Neural cell (in vitro differentiated cells): Measurements from ENCODE around the gene ENPP1. TPM values are rescaled to one million over a fixed set of nuclear protein-coding genes. Genes with fewer than 3 reads are reported as not detected.

Experiments
- H2AFZ ChIP-seq: fragments of 200-600, 300-800 bp; sonication (generic), shearing (Covaris generic); 2 replicates; pipeline ENCODE4 v1.6.0; 2014; ENCODE audit warnings: low read depth, mild to moderate bottlenecking, antibody characterized with exemption, low read length, moderate library complexity
- H3F3A ChIP-seq: fragments of 200-600 bp; shearing (Covaris generic); 2 replicates; pipeline ENCODE4 v1.6.1; 2016; ENCODE audit warnings: mild to moderate bottlenecking, moderate library complexity, mixed read lengths, antibody characterized with exemption, low read length; ENCODE audit not compliant: insufficient read depth, poor library complexity, severe bottlenecking
- H3K27ac ChIP-seq: fragments of 200-600, 300-800 bp; sonication (generic), shearing (Covaris generic); 2 replicates; pipeline ENCODE4 v1.5.1; 2014; ENCODE audit warnings: mild to moderate bottlenecking, low read length, moderate library complexity
- H3K27me3 ChIP-seq: fragments of 300-800, 200-600 bp; sonication (generic), shearing (Covaris generic); 2 replicates; pipeline ENCODE4 v1.6.0; 2014; ENCODE audit warnings: mild to moderate bottlenecking, low read depth, low read length, moderate library complexity; ENCODE audit not compliant: insufficient read depth
- H3K36me3 ChIP-seq: fragments of 300-800, 200-600 bp; sonication (generic), shearing (Covaris generic); 2 replicates; pipeline ENCODE4 v1.5.1; 2014; ENCODE audit warnings: mild to moderate bottlenecking, antibody characterized with exemption, low read length, moderate library complexity; ENCODE audit not compliant: insufficient read depth
- H3K4me2 ChIP-seq: fragments of 300-800, 200-600 bp; sonication (generic), shearing (Covaris generic); 2 replicates; pipeline ENCODE4 v1.6.0; 2014; ENCODE audit warnings: mild to moderate bottlenecking, low read length
- H3K4me3 ChIP-seq: fragments of 300-800, 200-600 bp; sonication (generic), shearing (Covaris generic); 2 replicates; pipeline ENCODE4 v1.5.1; 2014; ENCODE audit warnings: mild to moderate bottlenecking, low read length, moderate library complexity
- H3K79me2 ChIP-seq: fragments of 200-600 bp; shearing (Covaris generic); replicated peaks from 2 replicates; pipeline ENCODE4 v1.6.0; 2014; ENCODE audit warnings: mild to moderate bottlenecking, low read length, moderate library complexity; ENCODE audit not compliant: insufficient read depth
- H3K9ac ChIP-seq: fragments of 300-800, 200-600 bp; sonication (generic), shearing (Covaris generic); 2 replicates; pipeline ENCODE4 v1.6.1; 2016; ENCODE audit warnings: mild to moderate bottlenecking, low read length, mixed read lengths
- H3K9me2 ChIP-seq: fragments of 200-600 bp; shearing (Covaris generic); 2 replicates; pipeline ENCODE4 v1.6.1; 2016; ENCODE audit warnings: mild to moderate bottlenecking, low read length, mixed read lengths; ENCODE audit not compliant: insufficient read depth
- H3K9me3 ChIP-seq: fragments of 200-600, 300-800 bp; sonication (generic), shearing (Covaris generic); 2 replicates; pipeline ENCODE4 v1.6.1; 2016; ENCODE audit warnings: mild to moderate bottlenecking, mixed run types, low read length, moderate library complexity, mixed read lengths
- H4K20me1 ChIP-seq: fragments of 200-600 bp; shearing (Covaris generic); 2 replicates; pipeline ENCODE4 v1.6.1; 2016; ENCODE audit warnings: mild to moderate bottlenecking, mixed run types; ENCODE audit not compliant: insufficient read depth
- CTCF ChIP-seq: fragments of 450-650 bp; IDR thresholded peaks from 2 replicates; pipeline ENCODE4 v1.5.1; 2014; ENCODE audit warnings: antibody characterized with exemption, mild to moderate bottlenecking, moderate library complexity; ENCODE audit not compliant: poor library complexity, severe bottlenecking
- EP300 ChIP-seq: fragments of 450-650 bp; conservative IDR thresholded peaks from 2 replicates; pipeline ENCODE4 v1.6.1; 2014; ENCODE audit warnings: antibody characterized with exemption, mild to moderate bottlenecking, moderate library complexity; ENCODE audit not compliant: poor library complexity, severe bottlenecking
- EZH2 ChIP-seq: fragments of 200-600, 300-800 bp; shearing (Covaris generic), sonication (generic); IDR thresholded peaks from 2 replicates; pipeline ENCODE4 v1.6.1; 2014; ENCODE audit warnings: antibody characterized with exemption, low read length, borderline replicate concordance, mild to moderate bottlenecking; ENCODE audit not compliant: insufficient read depth, poor library complexity, severe bottlenecking
- MXI1 ChIP-seq: fragments of 450-650 bp; conservative IDR thresholded peaks from 2 replicates; pipeline ENCODE4 v1.6.1; 2014; ENCODE audit warnings: antibody characterized with exemption, mild to moderate bottlenecking; ENCODE audit not compliant: poor library complexity, severe bottlenecking
- POLR2AphosphoS5 ChIP-seq: IDR thresholded peaks from 2 replicates; pipeline ENCODE4 v1.6.1; 2012
- RAD21 ChIP-seq: fragments of 450-650 bp; conservative IDR thresholded peaks from 2 replicates; pipeline ENCODE4 v1.6.1; 2014; ENCODE audit warnings: antibody characterized with exemption, mild to moderate bottlenecking, moderate library complexity
- SMC3 ChIP-seq: fragments of 450-650 bp; conservative IDR thresholded peaks from 2 replicates; pipeline ENCODE4 v1.6.1; 2014; ENCODE audit warnings: antibody characterized with exemption, mild to moderate bottlenecking, moderate library complexity; ENCODE audit not compliant: poor library complexity
- TAF1 ChIP-seq: IDR thresholded peaks from 2 replicates; pipeline ENCODE4 v1.6.1; 2012; ENCODE audit warnings: low read depth
- polyA plus RNA-seq: library from polyadenylated mRNA; depleted of rRNA; stranded (reverse); fragments of >200 nt; gene quantifications from 2 replicates; pipeline ENCODE4 v1.2.3, GENCODE V29; 2014
- TF ChIP-seq, protein P1 (sequence below): IDR thresholded peaks from 2 replicates; pipeline ENCODE4 v1.6.1; 2012; ENCODE audit warnings: borderline replicate concordance

Gene ENPP1
- polyA plus RNA-seq, 1 donor from 2014 or later: not detected

DNA sequence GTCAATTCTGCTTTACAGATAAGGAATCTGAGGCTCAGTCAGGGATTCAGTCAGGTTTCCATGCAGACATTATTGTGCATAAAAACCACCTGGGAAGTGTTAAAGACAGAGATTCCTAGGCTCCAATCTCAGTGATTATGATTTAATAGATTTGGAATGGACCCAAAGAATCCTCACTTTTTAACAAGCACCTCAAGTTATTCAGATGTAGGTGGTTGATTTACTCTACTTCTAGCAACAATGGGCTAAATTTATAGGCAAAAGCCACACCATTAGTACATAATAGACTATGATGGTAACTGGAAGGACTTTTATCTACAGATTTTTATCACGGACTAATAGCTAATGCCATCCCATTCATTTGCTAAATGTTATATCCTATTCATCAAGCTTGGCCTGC is 9.0 kb downstream of the ENPP1 start:
- Histone ChIP-seq H3K27me3 (no peaks in the 10 kb centered on the region), H3K9ac (no peak overlapping the region), H3K79me2 (no peaks in the 10 kb centered on the region), H2AFZ (no peak overlapping the region), H3F3A (no peaks in the 10 kb centered on the region), H3K9me3 (no peaks in the 10 kb centered on the region), H3K36me3 (no peaks in the 10 kb centered on the region), H3K4me3 (no peak overlapping the region), H3K9me2 (no peaks in the 10 kb centered on the region), H3K27ac (no peak overlapping the region), H3K4me2 (no peak overlapping the region), H4K20me1 (no peaks in the 10 kb centered on the region)
- TF ChIP-seq TAF1: no peak
- no peak for TF ChIP-seq EP300
- no peak for TF ChIP-seq RAD21
- TF ChIP-seq SMC3: no peak
- TF ChIP-seq CTCF: no peak
- TF ChIP-seq, protein P1, sequence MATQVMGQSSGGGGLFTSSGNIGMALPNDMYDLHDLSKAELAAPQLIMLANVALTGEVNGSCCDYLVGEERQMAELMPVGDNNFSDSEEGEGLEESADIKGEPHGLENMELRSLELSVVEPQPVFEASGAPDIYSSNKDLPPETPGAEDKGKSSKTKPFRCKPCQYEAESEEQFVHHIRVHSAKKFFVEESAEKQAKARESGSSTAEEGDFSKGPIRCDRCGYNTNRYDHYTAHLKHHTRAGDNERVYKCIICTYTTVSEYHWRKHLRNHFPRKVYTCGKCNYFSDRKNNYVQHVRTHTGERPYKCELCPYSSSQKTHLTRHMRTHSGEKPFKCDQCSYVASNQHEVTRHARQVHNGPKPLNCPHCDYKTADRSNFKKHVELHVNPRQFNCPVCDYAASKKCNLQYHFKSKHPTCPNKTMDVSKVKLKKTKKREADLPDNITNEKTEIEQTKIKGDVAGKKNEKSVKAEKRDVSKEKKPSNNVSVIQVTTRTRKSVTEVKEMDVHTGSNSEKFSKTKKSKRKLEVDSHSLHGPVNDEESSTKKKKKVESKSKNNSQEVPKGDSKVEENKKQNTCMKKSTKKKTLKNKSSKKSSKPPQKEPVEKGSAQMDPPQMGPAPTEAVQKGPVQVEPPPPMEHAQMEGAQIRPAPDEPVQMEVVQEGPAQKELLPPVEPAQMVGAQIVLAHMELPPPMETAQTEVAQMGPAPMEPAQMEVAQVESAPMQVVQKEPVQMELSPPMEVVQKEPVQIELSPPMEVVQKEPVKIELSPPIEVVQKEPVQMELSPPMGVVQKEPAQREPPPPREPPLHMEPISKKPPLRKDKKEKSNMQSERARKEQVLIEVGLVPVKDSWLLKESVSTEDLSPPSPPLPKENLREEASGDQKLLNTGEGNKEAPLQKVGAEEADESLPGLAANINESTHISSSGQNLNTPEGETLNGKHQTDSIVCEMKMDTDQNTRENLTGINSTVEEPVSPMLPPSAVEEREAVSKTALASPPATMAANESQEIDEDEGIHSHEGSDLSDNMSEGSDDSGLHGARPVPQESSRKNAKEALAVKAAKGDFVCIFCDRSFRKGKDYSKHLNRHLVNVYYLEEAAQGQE: no peak
- no peak for TF ChIP-seq POLR2AphosphoS5
- TF ChIP-seq EZH2: no peak
- no peak for TF ChIP-seq MXI1

DNA sequence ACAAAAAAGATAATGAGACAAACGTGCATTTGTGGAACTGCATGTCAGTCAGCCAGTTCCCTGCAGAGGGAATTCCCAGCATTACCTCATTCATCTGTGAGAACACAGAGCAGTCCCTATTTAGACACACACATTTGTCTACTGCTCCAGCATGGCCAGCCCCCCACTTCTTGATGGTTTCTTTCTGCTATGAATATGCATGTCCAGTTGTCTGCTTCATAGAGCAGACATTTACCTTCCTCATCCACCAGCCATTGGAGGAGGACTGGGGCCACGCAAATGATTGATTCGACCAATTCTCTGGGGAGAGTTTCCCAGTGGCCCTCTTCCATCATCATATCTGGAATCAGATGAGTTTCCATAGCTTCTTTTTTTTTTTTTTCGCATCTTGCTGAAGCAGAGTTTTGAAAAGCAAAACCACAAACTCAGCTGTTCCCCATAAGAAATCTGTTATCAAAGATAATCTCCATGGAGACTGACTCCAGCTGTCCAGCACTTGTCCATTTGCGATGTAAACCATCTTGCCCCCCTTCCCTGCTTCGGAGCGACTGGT is 11.8 kb downstream of the ENPP1 start:
- H3K4me2 ChIP-seq: no peak overlapping the region
- no peak overlapping the region for H3K4me3 ChIP-seq
- H3K36me3 ChIP-seq: no peaks in the 10 kb centered on the region
- no peaks in the 10 kb centered on the region for H3F3A ChIP-seq
- no peak overlapping the region for H3K27ac ChIP-seq
- no peaks in the 10 kb centered on the region for H3K9me2 ChIP-seq
- no peaks in the 10 kb centered on the region for H3K9me3 ChIP-seq
- no peak overlapping the region for H3K9ac ChIP-seq
- no peaks in the 10 kb centered on the region for H3K27me3 ChIP-seq
- no peaks in the 10 kb centered on the region for H4K20me1 ChIP-seq
- TF ChIP-seq SMC3 (no peak), MXI1 (no peak), RAD21 (no peak), POLR2AphosphoS5 (no peak), TAF1 (no peak), CTCF (no peak), EZH2 (no peak), EP300 (no peak)
- TF ChIP-seq, protein P1: no peak
- no peak overlapping the region for H2AFZ ChIP-seq
- H3K79me2 ChIP-seq: no peaks in the 10 kb centered on the region
